GM21717 (cell line): ENCODE data around the gene VWA8.
A peak's percentile ranks its signal among the peaks of the same experiment; 100 is the strongest.
"Not testable (repeated sequence)": the region's sequence is repeated elsewhere in the genome, so short reads cannot be mapped to it uniquely, and the experiment has no call there.

Source experiments
- ATAC-seq: cut with Tn5 transposase; IDR thresholded peaks from one replicate; pipeline ENCODE4 v1.9.1; 2021; ENCODE audit warnings: mild to moderate bottlenecking, moderate library complexity; ENCODE audit not compliant: unreplicated experiment

VWA8 gene

DNA sequence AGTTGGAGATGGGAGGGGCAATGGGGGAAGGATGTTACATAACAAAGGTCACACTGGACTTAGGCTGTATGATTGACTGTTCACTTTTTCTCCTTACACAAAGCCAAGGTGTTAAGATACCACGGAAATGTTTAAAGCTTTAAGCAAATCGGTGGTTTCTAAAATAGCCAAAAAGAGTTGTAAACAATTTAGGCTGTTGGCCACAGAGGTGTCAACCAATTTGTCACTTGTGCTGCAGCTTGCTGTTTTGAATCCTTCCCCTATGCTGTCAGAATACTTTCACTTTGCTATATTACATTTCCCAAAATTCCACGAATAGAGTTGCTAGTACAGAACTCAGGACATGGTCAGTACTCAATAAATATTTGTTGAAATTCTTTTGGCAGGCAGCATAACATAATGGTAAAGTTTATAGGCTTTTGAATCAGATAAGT lies 149.3 kb downstream of the VWA8 start:
- peak; percentile 62 for ATAC-seq

DNA sequence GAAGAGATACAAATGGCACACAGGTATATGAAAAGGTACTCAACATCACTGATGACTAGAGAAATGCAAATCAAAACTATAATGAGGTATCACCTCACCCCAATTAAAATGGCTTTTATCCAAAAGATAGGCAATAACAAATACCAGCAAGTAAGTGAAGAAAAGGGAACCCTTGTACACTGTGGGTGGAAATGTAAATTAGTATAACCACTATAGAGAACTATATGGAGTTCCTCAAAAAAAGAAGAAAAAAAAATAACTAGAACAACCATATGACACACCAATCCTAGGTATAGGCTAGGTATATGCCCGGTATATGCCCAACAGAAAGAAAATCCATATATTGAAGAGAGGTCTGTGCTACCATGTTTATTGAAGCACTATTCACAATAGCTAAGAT lies 150.9 kb downstream of the VWA8 start:
- no peak for ATAC-seq

DNA sequence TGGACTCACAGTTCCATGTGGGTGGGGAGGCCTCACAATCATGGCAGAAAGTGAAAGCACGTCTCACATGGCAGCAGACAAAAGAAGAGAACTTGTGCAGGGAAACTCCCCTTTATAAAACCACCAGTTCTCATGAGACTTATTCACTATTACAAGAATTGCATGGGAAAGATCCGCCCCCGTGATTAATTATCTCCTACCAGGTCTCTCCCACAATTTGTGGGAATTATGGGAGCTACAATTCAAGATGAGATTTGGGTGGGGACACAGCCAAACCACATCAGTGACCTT lies 157.5 kb downstream of the VWA8 start:
- not testable (repeated sequence) for ATAC-seq

- no peak for ATAC-seq
Observed at GRCh38 chr13:41802684-41803444, 158.0 kb downstream of the VWA8 start.

DNA sequence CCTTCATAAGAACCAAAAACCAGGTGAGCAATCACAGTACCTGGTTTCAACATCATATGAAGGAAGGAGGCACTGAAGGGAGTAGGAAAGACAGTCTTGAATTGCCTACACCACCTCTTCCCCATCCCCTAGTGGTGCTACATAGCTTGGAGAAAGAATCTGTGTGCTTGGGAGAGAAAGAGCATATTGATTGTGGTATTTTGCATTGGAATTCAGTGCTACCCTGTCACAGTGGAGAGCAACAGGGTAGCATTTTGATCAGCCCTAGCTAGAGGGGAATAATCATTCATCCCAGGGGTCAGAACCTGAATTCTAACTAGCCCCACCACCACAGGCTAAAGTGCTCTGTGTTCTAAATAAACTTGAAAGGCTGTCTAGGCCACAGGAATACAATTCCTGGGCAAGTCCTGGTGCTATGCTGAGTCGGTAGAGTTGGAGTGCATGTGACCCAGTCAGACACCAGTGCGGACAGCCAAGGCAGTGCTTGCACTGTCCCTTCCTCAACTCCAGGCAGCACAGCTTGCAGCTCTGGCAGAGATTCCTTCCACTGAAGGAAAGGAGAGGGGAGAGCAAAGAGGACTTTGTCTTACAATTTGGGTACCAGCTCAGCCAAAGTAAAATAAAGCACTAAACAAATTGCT lies 158.7 kb downstream of the VWA8 start:
- no peak for ATAC-seq

- ATAC-seq, result no peak
Observed at GRCh38 chr13:41791056-41791455, 169.9 kb downstream of the VWA8 start.

DNA sequence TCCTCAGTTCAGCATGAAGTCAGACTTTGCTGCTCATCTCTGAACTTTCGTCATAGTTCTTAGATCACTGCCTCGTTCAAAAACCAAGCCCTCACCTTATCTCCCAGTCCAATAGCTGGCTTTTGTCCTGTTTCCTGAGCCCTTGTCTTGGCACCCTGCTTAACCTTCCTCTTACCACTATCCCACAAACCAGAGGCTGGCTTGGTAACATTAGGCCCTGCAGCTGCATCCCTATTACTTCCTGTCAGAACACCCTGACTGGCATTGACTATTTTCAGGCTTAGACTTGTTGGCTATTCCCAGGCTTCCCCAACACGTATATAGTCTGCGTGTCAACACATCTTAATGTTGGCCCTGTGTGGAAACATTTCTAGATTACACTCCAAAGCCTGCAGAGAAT lies 172.4 kb downstream of the VWA8 start:
- no peak for ATAC-seq

DNA sequence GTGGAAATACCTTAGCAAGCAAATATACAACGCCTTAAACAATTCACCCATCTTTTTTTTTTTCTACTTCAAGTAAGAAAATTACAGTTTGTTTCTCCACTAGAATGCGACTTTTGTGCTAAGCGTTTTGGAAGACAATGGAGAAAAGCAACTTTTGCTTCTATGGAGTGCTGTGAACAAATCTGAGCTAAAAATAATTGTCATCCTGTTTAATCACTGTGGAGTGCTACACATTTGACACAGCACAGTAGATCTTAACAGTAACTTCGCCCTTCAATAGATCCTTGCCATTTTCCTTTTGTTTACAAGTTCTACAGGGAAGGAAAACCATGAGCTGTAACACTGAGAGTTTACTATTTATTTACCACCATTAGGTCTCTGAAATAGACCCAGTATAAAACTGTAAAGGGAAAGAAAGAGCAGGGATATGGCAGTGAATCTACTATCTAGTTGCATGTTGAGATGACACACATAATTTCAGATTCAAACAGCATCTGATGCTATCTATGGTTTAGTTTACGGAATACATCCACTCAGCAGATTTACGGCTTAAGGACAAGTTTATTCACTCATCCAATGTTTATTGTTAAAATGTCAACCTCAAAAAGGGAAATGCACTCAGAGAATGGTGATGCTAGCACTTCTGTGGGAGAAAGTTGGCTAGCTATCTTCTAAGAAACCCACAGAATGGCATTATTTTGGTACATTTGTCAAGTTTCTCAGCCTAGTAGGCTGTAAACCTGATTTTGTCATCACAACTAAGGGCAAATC lies 175.3 kb downstream of the VWA8 start:
- ATAC-seq, result no peak

- no peak for ATAC-seq
Observed at GRCh38 chr13:41782086-41782485, 178.8 kb downstream of the VWA8 start.

DNA sequence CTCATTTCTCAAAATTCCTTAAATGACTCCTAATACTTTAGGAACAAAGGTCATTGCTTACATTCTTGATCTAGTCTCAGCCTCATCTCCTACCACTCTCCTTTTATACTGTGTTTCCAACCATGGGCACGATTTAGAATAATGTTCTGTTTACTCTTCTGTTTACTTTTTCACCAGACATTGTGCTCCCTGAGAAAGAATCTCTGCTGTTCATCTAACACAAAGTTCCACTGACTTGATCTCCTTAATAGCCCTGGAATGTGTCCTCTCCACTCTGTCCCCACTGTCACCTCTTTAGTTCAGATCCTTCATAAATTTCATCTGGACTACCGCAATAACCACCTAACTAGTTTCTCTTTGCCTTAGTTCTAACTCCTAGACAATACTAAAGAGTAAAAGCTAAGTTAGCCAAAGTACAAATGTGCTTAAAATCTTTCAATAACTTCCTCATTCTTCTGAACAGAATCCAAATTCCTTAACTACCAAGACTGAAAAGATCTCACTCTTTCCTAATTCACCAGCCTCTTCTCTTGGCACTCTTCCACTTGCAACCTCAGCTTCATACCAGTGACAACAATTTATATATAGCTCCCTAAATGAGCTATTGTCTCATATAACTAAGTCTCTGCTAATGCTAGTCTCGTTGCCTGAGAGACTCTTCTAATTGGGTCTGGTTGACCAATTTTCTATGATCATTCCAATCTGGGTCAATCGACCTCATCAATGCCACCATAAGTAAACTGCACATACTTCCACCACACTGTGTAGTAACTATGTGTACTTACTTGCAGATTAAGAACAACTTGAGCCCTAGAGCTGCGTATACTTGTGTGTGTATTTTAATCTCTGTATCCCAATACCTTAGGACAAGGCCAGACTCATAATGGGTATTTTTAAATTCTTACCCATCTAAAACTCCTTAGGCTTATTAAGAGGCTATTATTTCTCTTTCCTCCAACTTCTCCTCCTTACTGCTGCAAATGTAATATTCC lies 179.9 kb downstream of the VWA8 start:
- ATAC-seq, result no peak

DNA sequence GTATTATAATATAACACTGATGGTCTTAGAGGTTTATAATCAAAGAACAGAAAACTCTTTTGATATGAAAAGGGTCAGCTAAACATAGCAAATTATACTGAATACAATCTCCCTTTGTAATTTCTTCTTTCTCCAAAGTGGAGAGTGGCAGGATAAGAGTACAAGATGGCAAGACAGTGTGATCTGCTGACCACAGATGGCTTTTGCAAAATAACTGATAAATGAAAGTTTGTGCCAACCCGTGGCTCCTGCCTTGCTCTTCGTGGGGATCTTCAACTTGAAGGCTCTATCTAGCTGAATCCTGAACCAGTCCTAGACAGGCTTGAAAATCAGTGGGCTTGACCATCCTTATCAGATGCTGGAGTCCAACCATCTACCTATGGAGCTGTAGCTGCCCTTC lies 185.7 kb downstream of the VWA8 start:
- ATAC-seq, result no peak

DNA sequence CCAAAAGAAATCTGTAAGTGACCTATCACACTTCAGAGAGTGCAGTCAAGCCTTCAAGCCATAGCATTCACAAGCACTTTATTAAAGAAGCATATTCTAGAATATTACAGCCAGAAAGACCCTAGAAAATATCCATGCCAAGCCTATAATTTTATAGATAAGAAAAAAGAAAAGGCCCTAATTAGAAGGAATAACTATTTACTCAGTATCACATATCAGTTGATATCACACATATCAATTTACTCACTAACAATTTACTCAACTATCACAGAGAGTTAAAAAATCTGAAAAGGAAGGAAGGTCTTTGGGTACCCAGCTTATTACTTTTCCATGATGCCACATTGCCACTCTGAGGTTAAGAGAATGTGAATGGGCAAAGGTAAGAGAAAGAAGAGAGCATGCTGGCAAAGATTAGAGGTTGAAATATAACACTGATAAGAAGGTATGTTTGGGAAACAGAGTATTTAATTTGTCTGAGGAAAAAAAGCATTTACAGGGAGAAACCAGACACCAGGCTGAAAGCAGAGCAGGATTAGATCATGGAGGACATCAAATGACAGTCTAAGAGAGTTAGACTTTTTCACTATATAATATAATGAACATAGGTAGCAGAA lies 186.2 kb downstream of the VWA8 start:
- ATAC-seq, result no peak

DNA sequence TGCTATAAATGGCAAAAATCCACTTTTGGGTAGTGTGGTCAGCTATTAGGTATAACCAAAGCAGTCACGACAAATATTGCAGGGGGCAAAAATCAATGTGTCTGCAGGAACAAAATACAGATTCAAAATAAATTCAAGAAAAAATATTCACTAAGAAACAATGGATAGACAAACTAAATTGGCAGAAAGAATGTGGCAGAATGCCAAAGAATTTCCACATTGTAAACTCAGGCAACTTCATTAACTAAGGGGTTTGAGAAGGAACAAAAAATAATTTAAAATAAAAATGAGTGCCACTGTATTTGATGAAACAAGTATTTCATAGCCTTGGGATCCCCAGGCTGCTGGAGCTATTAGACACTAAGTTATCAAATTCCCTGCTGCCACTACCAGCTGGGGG lies 193.1 kb downstream of the VWA8 start:
- ATAC-seq, result no peak

DNA sequence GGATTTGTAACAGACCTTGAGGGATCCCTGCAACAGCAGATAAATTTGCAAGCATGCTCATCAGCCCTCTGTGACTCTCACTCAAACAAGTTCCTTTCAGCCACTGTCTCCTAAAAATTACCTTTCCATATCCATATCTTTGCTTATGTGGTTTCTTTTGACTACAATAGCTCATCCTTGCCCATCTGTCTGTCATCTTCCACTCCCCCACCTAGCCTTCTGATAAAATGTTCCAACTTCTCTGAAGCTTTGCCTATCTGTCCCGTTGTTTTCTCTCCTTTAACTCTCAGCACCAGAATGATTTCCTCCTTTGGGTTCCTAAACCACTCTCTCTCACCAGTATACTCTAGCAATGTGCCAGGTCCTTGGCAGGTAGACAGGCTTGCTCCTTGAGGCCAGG lies 194.5 kb downstream of the VWA8 start:
- no peak for ATAC-seq

DNA sequence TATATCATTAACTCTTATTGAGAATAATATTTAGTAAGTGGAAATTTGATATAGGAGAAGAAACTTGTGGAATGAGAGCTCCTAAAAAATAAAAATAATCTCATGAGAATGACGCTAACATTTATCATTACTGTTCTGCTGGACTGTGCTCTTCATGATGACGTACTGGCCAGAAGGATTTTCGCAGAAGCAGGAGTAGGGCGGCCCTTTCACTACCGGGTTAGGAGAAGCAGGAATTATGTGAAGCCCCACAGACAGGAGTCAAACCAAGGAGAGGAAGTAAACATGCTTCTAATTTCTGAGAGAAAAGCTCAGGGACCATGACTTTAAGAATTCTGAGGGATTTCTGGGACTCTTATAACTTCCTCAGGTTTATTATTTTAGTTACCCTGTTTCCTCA lies 195.1 kb downstream of the VWA8 start:
- no peak for ATAC-seq

GRCh38 chr13:41765020-41765419 lies 195.9 kb downstream of the VWA8 start:
- no peak for ATAC-seq

GRCh38 chr13:41764558-41764957 lies 196.4 kb downstream of the VWA8 start:
- no peak for ATAC-seq

GRCh38 chr13:41763782-41764181 lies 197.1 kb downstream of the VWA8 start:
- no peak for ATAC-seq

DNA sequence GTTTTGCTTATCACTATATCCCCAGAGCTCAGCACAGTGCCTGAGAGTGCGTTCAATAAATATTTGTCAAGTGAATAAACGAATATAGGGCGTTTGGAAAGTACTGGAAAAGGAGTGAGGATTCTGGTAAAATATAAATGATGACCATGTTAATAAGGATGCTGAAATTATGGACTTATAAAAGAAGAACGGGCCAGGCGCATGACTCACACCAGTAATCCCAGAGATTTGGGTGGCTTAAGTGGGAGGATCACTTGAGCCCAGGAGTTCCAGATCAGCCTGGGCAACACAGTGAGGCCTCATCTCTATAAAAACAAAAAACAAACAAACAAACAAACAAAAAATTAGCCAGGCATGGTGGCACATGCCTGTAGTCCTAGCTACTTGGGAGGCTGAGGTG lies 198.1 kb downstream of the VWA8 start:
- no peak for ATAC-seq

DNA sequence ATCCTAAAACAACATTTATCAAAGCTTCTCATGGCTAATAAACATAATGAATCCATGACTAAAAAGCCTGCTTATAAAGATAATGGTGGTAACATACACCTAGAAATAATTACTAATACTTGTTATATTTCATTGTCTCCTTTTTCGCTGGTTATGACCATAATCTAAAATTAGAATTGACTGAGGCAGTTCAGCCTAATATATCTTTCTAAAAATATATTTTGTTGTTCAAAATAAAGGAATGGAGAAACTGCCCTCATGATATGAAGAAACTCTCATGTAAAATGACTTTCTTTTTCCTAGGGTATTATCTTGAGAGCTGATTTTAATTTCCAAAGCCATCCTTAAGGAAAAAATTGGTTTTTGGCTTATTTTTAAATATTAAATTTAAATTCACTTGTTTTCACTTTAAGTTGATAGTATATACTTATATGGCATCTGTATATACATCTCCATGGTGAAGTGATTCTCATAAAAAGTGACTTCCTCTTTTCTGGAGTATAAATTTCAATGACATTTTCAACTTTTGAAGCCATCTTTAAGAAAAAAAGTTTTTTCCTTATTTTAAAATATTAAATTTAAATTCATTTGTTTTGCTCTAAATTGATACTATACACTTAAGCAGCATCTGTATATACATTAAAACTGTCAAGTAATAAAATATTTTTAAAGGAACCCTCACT lies 204.6 kb downstream of the VWA8 start:
- no peak for ATAC-seq
